HepG2 (cell line): Measurements from ENCODE around the gene MCAM. TPM values are rescaled to one million over a fixed set of nuclear protein-coding genes. Genes with fewer than 3 reads are reported as not detected.

ENCODE experiments used
- CBX1 ChIP-seq: IDR thresholded peaks from one replicate; pipeline ENCODE4 v1.6.1; 2016; ENCODE audit warnings: antibody characterized with exemption, low read depth
- FOSL2 ChIP-seq: sonication (generic); formaldehyde crosslinking; IDR thresholded peaks from 2 replicates; pipeline ENCODE4 v1.4.0; 2020; ENCODE audit warnings: missing genetic modification reagents
- FOXA3 ChIP-seq: IDR thresholded peaks from 2 replicates; pipeline ENCODE4 v1.6.1; 2016; ENCODE audit warnings: missing genetic modification reagents, missing compliant biosample characterization
- GABPB1 ChIP-seq: IDR thresholded peaks from 2 replicates; pipeline ENCODE4 v1.6.1; 2016; ENCODE audit warnings: mild to moderate bottlenecking, missing genetic modification reagents, moderate library complexity, missing compliant biosample characterization
- IRF9 ChIP-seq: sonication (generic); formaldehyde crosslinking; IDR thresholded peaks from 2 replicates; pipeline ENCODE4 v1.8.0; 2022; ENCODE audit warnings: missing genetic modification reagents, mild to moderate bottlenecking, borderline replicate concordance
- KDM3A ChIP-seq: IDR thresholded peaks from 2 replicates; pipeline ENCODE4 v1.6.1; 2018; ENCODE audit warnings: low read depth, missing compliant biosample characterization
- KDM4B ChIP-seq: sonication (generic); formaldehyde crosslinking; IDR thresholded peaks from 2 replicates; pipeline ENCODE4 v1.4.0; 2020; ENCODE audit warnings: missing genetic modification reagents
- KMT2B ChIP-seq: IDR thresholded peaks from 2 replicates; pipeline ENCODE4 v1.6.1; 2016; ENCODE audit warnings: missing genetic modification reagents, missing compliant biosample characterization
- MEIS1 ChIP-seq: sonication (generic); formaldehyde crosslinking; IDR thresholded peaks from 2 replicates; pipeline ENCODE4 v1.9.0; 2021; ENCODE audit warnings: mild to moderate bottlenecking, missing genetic modification reagents, moderate library complexity, borderline replicate concordance
- TP53 ChIP-seq: sonication (generic); formaldehyde crosslinking; conservative IDR thresholded peaks from 2 replicates; pipeline ENCODE4 v1.4.0; 2020; ENCODE audit warnings: missing genetic modification reagents
- YEATS4 ChIP-seq: sonication (generic); formaldehyde crosslinking; IDR thresholded peaks from 2 replicates; pipeline ENCODE4 v1.4.0; 2020; ENCODE audit warnings: missing genetic modification reagents, borderline replicate concordance
- ZEB1 ChIP-seq: IDR thresholded peaks from 2 replicates; pipeline ENCODE4 v1.6.1; 2012; ENCODE audit warnings: mild to moderate bottlenecking, low read depth, inconsistent platforms; ENCODE audit not compliant: insufficient replicate concordance
- ZNF362 ChIP-seq: sonication (generic); formaldehyde crosslinking; IDR thresholded peaks from 2 replicates; pipeline ENCODE4 v1.4.0; 2020; ENCODE audit warnings: missing genetic modification reagents, mild to moderate bottlenecking, borderline replicate concordance
- polyA plus RNA-seq, 8 experiments: library from polyadenylated mRNA; depleted of rRNA in 3 of 8; stranded (reverse) in 7 of 8; unstranded in 1 of 8; fragments of >200 nt; fragmentation: Illumina TruSeq in 4 of 8; extraction: Trizol in 4 of 8; gene quantifications; 2 replicates each; pipeline versions ENCODE4 v1.2.1 to v1.2.3, GENCODE V29; 2011 to 2016; ENCODE audit warnings: low read depth in 4 of 8, missing spikeins in 1 of 8, mixed read lengths in 1 of 8; ENCODE audit not compliant: insufficient read depth in 1 of 8
- total RNA-seq, 5 experiments: library from RNA; depleted of rRNA; stranded (reverse); fragments of >200 nt; fragmentation: Illumina TruSeq; extraction: Trizol; gene quantifications; 2 replicates each; pipeline ENCODE4 v1.2.3, GENCODE V29; 2016; ENCODE audit warnings: low read depth in 1 of 5
- TF ChIP-seq, protein P1 (sequence below): sonication (generic); formaldehyde crosslinking; IDR thresholded peaks from 2 replicates; pipeline ENCODE4 v1.4.0; 2020; ENCODE audit warnings: mild to moderate bottlenecking, missing genetic modification reagents
- TF ChIP-seq, protein P2 (sequence below): sonication (generic); formaldehyde crosslinking; conservative IDR thresholded peaks from 2 replicates; pipeline ENCODE4 v1.4.0; 2020; ENCODE audit warnings: mild to moderate bottlenecking, missing genetic modification reagents, moderate library complexity

MCAM gene
- total and polyA plus RNA-seq, 2 of the 13 experiments (the other 11 are each of a cell fraction or from before 2014, with no cell fraction given) = 12.1 to 15.2 TPM

DNA sequence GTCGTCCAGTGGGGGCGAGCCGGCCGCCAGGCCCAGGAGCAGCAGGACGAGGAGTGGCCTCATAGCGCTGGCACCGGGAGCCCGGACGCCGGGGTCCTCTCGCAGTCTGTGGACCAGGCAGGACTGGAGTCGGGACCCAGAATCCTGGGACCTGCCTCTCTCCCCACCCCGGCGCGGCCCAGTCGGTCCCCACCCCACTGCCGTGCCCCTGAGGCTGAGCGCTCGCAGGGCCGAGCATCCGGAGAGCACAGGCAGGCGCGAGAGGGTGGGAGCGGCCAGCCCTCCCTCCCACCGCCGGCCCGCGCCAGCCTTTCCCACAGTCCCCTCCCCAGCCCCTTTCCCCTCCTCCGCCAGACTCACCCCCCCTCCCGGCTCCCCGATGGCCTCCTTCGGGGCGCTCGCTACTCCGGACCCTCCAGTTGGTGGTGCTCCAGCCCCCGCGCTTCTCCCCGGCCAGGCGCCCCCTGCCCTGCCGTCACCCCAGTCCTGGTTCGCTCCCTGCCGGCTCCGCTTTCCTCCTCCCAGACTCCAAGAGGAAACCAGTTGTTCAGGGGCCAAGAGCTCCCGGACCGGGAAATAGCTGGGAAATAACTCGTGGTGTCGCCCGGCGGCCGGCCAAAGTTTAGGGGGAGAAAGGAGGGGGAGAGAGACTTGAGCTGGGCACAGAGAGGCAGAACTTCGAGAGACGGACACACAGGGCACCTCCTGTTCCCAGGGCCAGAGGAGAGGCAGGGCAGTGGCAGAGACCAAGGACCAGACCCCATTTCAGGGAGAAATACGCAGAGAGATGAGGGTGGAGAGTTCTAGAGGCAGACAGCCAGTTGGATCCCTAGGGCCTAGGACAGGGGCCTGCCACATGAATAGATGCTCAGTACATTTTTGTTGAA, 23.6 kb upstream of the MCAM start, which contains the start of gene C1QTNF5 (continued):
- TF ChIP-seq, protein P1, sequence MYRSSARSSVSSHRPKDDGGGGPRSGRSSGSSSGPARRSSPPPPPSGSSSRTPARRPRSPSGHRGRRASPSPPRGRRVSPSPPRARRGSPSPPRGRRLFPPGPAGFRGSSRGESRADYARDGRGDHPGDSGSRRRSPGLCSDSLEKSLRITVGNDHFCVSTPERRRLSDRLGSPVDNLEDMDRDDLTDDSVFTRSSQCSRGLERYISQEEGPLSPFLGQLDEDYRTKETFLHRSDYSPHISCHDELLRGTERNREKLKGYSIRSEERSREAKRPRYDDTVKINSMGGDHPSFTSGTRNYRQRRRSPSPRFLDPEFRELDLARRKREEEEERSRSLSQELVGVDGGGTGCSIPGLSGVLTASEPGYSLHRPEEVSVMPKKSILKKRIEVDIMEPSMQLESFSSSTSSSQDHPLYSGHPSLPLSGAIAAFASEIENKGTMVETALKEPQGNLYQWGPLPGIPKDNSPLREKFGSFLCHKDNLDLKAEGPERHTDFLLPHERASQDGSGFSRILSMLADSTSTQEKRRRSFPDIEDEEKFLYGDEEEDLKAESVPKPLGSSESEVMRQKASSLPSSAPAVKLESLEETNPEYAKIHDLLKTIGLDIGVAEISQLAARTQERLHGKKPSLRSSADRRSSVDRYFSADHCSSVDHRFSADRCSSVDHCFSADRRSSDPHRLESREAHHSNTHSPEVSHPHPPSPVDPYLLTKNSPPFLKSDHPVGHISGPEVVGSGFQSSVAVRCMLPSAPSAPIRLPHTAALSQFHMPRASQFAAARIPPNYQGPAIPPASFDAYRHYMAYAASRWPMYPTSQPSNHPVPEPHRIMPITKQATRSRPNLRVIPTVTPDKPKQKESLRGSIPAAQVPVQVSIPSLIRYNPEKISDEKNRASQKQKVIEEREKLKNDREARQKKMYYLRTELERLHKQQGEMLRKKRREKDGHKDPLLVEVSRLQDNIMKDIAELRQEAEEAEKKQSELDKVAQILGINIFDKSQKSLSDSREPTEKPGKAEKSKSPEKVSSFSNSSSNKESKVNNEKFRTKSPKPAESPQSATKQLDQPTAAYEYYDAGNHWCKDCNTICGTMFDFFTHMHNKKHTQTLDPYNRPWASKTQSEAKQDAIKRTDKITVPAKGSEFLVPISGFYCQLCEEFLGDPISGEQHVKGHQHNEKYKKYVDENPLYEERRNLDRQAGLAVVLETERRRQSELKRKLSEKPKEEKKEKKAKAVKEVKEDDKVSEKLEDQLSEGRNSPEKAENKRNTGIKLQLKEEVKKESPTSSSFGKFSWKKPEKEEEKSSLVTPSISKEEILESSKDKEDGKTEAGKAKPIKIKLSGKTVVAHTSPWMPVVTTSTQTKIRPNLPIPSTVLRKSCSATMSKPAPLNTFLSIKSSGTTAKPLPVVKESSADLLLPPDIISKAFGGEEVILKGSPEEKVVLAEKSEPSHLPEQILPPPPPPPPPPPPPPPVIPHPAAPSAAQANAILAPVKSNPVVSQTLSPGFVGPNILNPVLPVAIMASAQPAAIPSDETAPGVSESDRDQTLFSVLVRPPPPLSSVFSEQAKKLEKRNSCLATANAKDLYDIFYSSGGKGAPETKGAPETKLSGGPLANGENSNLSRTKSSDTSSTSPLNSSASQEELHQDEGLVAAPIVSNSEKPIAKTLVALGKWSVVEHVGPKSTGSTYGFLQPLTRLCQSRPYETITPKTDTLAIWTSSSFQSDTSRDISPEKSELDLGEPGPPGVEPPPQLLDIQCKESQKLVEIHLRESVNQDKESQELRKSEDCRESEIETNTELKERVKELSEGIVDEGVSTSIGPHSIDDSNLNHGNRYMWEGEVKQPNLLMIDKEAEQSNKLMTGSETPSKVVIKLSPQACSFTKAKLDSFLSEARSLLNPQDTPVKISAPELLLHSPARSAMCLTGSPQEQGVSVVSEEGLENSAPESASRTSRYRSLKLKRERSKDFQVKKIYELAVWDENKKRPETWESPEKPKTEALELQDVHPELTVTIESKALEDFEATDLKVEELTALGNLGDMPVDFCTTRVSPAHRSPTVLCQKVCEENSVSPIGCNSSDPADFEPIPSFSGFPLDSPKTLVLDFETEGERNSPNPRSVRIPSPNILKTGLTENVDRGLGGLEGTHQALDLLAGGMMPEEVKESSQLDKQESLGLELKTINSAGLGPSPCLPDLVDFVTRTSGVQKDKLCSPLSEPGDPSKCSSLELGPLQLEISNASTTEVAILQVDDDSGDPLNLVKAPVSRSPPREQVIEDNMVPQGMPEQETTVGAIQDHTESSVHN (CRISPR knock-in tag) = no peak
- TF ChIP-seq IRF9 (CRISPR knock-in tag) (no peak), FOXA3 (CRISPR knock-in tag) (no peak), ZEB1 (no peak), TP53 (CRISPR knock-in tag) (no peak), KDM3A (CRISPR knock-in tag) (no peak), YEATS4 (CRISPR knock-in tag) (no peak), CBX1 (no peak), KMT2B (CRISPR knock-in tag) (no peak), GABPB1 (peak; percentile 31; the same call in 1 of the 2 replicates), ZNF362 (no peak), KDM4B (CRISPR knock-in tag) (no peak), FOSL2 (CRISPR knock-in tag) (0 out of 2 replicates have a peak, but pooled peaks have one; percentile 5), MEIS1 (no peak)
- TF ChIP-seq, protein P2, sequence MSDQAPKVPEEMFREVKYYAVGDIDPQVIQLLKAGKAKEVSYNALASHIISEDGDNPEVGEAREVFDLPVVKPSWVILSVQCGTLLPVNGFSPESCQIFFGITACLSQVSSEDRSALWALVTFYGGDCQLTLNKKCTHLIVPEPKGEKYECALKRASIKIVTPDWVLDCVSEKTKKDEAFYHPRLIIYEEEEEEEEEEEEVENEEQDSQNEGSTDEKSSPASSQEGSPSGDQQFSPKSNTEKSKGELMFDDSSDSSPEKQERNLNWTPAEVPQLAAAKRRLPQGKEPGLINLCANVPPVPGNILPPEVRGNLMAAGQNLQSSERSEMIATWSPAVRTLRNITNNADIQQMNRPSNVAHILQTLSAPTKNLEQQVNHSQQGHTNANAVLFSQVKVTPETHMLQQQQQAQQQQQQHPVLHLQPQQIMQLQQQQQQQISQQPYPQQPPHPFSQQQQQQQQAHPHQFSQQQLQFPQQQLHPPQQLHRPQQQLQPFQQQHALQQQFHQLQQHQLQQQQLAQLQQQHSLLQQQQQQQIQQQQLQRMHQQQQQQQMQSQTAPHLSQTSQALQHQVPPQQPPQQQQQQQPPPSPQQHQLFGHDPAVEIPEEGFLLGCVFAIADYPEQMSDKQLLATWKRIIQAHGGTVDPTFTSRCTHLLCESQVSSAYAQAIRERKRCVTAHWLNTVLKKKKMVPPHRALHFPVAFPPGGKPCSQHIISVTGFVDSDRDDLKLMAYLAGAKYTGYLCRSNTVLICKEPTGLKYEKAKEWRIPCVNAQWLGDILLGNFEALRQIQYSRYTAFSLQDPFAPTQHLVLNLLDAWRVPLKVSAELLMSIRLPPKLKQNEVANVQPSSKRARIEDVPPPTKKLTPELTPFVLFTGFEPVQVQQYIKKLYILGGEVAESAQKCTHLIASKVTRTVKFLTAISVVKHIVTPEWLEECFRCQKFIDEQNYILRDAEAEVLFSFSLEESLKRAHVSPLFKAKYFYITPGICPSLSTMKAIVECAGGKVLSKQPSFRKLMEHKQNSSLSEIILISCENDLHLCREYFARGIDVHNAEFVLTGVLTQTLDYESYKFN (CRISPR knock-in tag) = no peak
